K562 (cell line): ENCODE results near the gene SIMC1.
"Not testable (repeated sequence)": the region's sequence is repeated elsewhere in the genome, so short reads cannot be mapped to it uniquely, and the experiment has no call there.

Experiments used
- BRD4 ChIP-seq: fragments of 200-600 bp; sonication (generic); IDR thresholded peaks from 2 replicates; pipeline ENCODE4 v1.6.1; 2017; ENCODE audit warnings: inconsistent platforms
- CEBPG ChIP-seq, 3 experiments: fragments of 200-800 bp in 1 of 3; sonication (Bioruptor generic) in 1 of 3; sonication (generic) in 1 of 3; formaldehyde crosslinking in 1 of 3; IDR thresholded peaks in 2 of 3; conservative IDR thresholded peaks in 1 of 3; 2 replicates each; pipeline versions ENCODE4 v1.6.1 to v1.8.0; 2016 to 2022; ENCODE audit warnings: missing compliant biosample characterization in 2 of 3, missing genetic modification characterization in 2 of 3, mild to moderate bottlenecking in 1 of 3, missing genetic modification reagents in 1 of 3
- CREB1 ChIP-seq, 2 experiments: sonication (generic) in 1 of 2; formaldehyde crosslinking in 1 of 2; IDR thresholded peaks; 2 replicates each; pipeline versions ENCODE4 v1.6.1 to v1.8.0; 2012 to 2022; ENCODE audit warnings: inconsistent platforms in 1 of 2, mild to moderate bottlenecking in 1 of 2, missing genetic modification reagents in 1 of 2, moderate library complexity in 1 of 2
- EGR1 ChIP-seq: fragments of 450-650 bp; conservative IDR thresholded peaks from 2 replicates; pipeline ENCODE4 v1.6.1; 2017; ENCODE audit warnings: mild to moderate bottlenecking
- EZH2 ChIP-seq: IDR thresholded peaks from 2 replicates; pipeline ENCODE4 v1.6.1; 2012; ENCODE audit warnings: low read depth, mild to moderate bottlenecking, inconsistent platforms, low read length, borderline replicate concordance
- GATA2 ChIP-seq: sonication (generic); formaldehyde crosslinking; IDR thresholded peaks from 2 replicates; pipeline ENCODE4 v1.4.0; 2020; ENCODE audit warnings: mild to moderate bottlenecking, missing genetic modification reagents
- HNRNPLL ChIP-seq: fragments of 200-400 bp; formaldehyde crosslinking; IDR thresholded peaks from 2 replicates; pipeline ENCODE4 v1.6.1; 2017; ENCODE audit warnings: low read length, low read depth, mild to moderate bottlenecking; ENCODE audit not compliant: poor library complexity, severe bottlenecking
- POLR2A ChIP-seq: fragments of 450-650 bp; conservative IDR thresholded peaks from 2 replicates; pipeline ENCODE4 v1.6.1; 2016
- SRSF7 ChIP-seq: fragments of 200-400 bp; formaldehyde crosslinking; optimal IDR thresholded peaks from 2 replicates; pipeline ENCODE3; 2017; ENCODE audit warnings: mild to moderate bottlenecking, low read depth, low read length
- TAF7 ChIP-seq: fragments of 450-650 bp; IDR thresholded peaks from 2 replicates; pipeline ENCODE4 v1.6.1; 2016; ENCODE audit warnings: missing genetic modification characterization, missing compliant biosample characterization
- ZEB2 ChIP-seq: fragments of 450-650 bp; IDR thresholded peaks from 2 replicates; pipeline ENCODE4 v1.6.1; 2016
- ZNF282 ChIP-seq: sonication (generic); formaldehyde crosslinking; IDR thresholded peaks from 2 replicates; pipeline ENCODE4 v1.8.1; 2023; ENCODE audit warnings: missing genetic modification reagents
- ZNF354B ChIP-seq: fragments of 250-450 bp; sonication (Bioruptor Pico); IDR thresholded peaks from 2 replicates; pipeline ENCODE4 v1.4.0; 2020

DNA sequence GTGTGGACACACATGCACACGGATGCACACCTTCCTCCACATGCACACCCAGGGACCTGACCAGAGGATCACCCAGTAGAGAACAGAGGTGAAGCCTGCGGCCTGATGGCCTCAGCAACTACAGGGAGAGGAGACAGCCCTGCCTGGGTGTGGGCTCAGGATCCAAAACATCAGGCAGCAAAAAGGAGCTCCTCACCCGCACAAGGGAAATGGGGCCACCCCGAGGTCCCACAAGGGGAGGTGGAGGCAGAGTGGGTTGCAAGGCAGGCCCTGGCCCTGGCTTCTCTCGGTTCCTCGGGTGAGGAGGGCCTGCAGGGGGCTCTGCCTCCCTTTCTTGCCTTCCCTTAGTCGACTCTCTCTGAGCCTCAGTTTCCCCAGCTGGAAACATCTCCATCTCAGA lies 41.4 kb upstream of the SIMC1 start:
- TF ChIP-seq GATA2 (CRISPR knock-in tag); POLR2A; EGR1; TAF7; HNRNPLL; BRD4; EZH2; ZEB2; ZNF354B; ZNF282 (CRISPR knock-in tag); CREB1 (IDR thresholded peaks at IDR 0.05); CREB1 (CRISPR knock-in tag; IDR thresholded peaks at IDR 0.05); SRSF7; CEBPG (CRISPR knock-in tag; IDR thresholded peaks at IDR 0.05); CEBPG (tag; conservative IDR thresholded peaks at IDR 0.05 in 1 of 2, IDR thresholded peaks at IDR 0.05 in 1 of 2): not testable (repeated sequence)
